PC-3 (cell line): Measurements from ENCODE around the gene C1QTNF6.
A peak's percentile ranks its signal among the peaks of the same experiment; 100 is the strongest.

ENCODE experiments used
- EZH2 ChIP-seq: fragments of 300-600 bp; sonication (generic); IDR thresholded peaks from one replicate; pipeline ENCODE4 v1.6.1; 2017; ENCODE audit warnings: antibody characterized with exemption, mild to moderate bottlenecking, low read length; ENCODE audit not compliant: unreplicated experiment
- TF ChIP-seq, protein P1 (sequence below): fragments of 300-600 bp; sonication (generic); conservative IDR thresholded peaks from 2 replicates; pipeline ENCODE4 v1.5.1; 2017; ENCODE audit warnings: antibody characterized with exemption, low read depth, mild to moderate bottlenecking, low read length

DNA sequence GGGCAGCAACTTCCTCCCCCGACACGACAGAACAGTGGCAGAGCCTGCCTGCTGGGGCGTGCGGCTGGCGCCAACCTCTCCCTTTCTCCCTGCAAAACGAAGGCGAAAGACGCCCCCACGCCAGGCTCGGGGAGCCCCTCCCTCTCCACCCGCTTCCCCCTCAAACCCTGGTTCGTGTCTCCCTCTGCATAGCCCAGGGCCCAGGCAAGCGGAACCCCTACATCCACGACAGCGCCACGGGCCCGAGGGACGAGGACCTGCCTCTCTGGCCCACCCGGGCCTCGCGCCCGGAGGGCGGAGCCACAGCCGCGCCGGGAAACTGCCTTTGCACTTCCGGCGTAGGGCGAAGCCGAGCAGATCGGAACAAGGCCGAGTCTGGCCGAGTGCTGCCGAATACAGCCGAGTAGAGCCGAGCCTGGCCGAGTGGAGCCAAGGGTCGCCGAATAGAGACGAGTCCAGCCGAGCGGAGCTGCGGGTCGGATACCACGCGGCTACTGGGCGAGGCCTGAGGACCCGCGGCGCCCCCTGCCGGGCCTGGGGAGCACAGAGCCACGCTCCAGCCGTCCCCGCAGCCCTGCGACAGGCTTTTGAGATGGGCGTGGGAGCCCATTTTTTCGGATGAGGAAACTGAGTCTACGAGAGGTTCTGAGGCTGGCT, 11.2 kb upstream of the C1QTNF6 start:
- TF ChIP-seq, protein P1, sequence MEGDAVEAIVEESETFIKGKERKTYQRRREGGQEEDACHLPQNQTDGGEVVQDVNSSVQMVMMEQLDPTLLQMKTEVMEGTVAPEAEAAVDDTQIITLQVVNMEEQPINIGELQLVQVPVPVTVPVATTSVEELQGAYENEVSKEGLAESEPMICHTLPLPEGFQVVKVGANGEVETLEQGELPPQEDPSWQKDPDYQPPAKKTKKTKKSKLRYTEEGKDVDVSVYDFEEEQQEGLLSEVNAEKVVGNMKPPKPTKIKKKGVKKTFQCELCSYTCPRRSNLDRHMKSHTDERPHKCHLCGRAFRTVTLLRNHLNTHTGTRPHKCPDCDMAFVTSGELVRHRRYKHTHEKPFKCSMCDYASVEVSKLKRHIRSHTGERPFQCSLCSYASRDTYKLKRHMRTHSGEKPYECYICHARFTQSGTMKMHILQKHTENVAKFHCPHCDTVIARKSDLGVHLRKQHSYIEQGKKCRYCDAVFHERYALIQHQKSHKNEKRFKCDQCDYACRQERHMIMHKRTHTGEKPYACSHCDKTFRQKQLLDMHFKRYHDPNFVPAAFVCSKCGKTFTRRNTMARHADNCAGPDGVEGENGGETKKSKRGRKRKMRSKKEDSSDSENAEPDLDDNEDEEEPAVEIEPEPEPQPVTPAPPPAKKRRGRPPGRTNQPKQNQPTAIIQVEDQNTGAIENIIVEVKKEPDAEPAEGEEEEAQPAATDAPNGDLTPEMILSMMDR = peak; percentile 72
- no peak for TF ChIP-seq EZH2
